HepG2 (cell line): Measurements from ENCODE around the gene TTC32. TPM values are rescaled to one million over a fixed set of nuclear protein-coding genes. Genes with fewer than 3 reads are reported as not detected.

Source experiments
- ATAC-seq: fragments of 200-7000 bp; cut with Tn5 transposase; 3 replicates; pipeline ENCODE4 v1.9.1; 2020; ENCODE audit warnings: mild to moderate bottlenecking, moderate library complexity
- BruUV-seq: library from RNA; stranded (reverse); fragments of 400-500 nt; replicated peaks from 2 replicates; lab custom pipeline; 2021; lab: Mats Ljungman, UMichigan
- CTCF ChIA-PET: fragments of 300-600 bp; formaldehyde crosslinking; extraction: SDS; loops from one replicate; lab custom pipeline; 2021; ENCODE audit warnings: low total read pairs, inconsistent platforms, low intra/inter-chr PET ratio; lab: Yijun Ruan, JAX
- POLR2A ChIA-PET: fragments of 350-600 bp; sonication (Branson Sonifier 250); formaldehyde crosslinking; loops from one replicate; lab custom pipeline; 2020; ENCODE audit warnings: antibody characterized with exemption, inconsistent platforms; lab: Yijun Ruan, JAX
- DNase-seq: peaks from one replicate; pipeline ENCODE4 v3.0.0-alpha.2; 2015; ENCODE audit warnings: low spot score
- FAIRE-seq: peaks from 3 replicates; lab custom pipeline; 2011; peaks lifted over from hg19 to GRCh38; lab: Jason Lieb, UNC
- H2AFZ ChIP-seq: one replicate; pipeline ENCODE4 v1.6.1; 2011; ENCODE audit warnings: low read length, inconsistent platforms
- H3K27ac ChIP-seq: fragments of 300-600 bp; 3 replicates; pipeline ENCODE4 v1.8.0; 2011; ENCODE audit warnings: mixed run types, mild to moderate bottlenecking, mixed read lengths, low read length, inconsistent platforms; ENCODE audit not compliant: insufficient read depth; ENCODE audit errors: extremely low read length
- H3K27me3 ChIP-seq, 2 experiments: fragments of 200-600 bp in 1 of 2; 2 replicates in 1 of 2; 3 replicates in 1 of 2; pipeline versions ENCODE4 v1.6.0 to v1.8.0; 2011; ENCODE audit warnings: low read length in 2 of 2, mild to moderate bottlenecking in 2 of 2, moderate library complexity in 2 of 2, inconsistent platforms in 1 of 2; ENCODE audit not compliant: insufficient read depth in 2 of 2, control insufficient read depth in 1 of 2
- H3K36me3 ChIP-seq, 2 experiments: fragments of 200-600 bp in 1 of 2; replicated peaks in 1 of 2; 2 replicates in 1 of 2; 3 replicates in 1 of 2; pipeline versions ENCODE4 v1.5.1 to v1.8.0; 2011; ENCODE audit warnings: low read length in 2 of 2, inconsistent platforms in 1 of 2; ENCODE audit not compliant: insufficient read depth in 2 of 2, control insufficient read depth in 1 of 2
- H3K4me1 ChIP-seq: 2 replicates; pipeline ENCODE4 v1.5.1; 2012; ENCODE audit warnings: low read length, inconsistent platforms; ENCODE audit not compliant: insufficient read depth
- H3K4me2 ChIP-seq: 2 replicates; pipeline ENCODE4 v1.6.0; 2011; ENCODE audit warnings: low read depth, low read length, inconsistent platforms
- H3K4me3 ChIP-seq, 3 experiments: fragments of 200-600 bp in 1 of 3; sonication (generic), shearing (Covaris generic) in 1 of 3; replicated peaks in 1 of 3; 2 replicates each; pipeline ENCODE4 v1.5.1; 2011 to 2016; ENCODE audit warnings: low read length in 3 of 3, inconsistent platforms in 2 of 3, low read depth in 2 of 3, mild to moderate bottlenecking in 2 of 3, control low read depth in 1 of 3, mixed read lengths in 1 of 3; ENCODE audit not compliant: insufficient read depth in 1 of 3
- H3K79me2 ChIP-seq: one replicate; pipeline ENCODE4 v1.6.1; 2011; ENCODE audit warnings: low read length, inconsistent platforms; ENCODE audit not compliant: insufficient read depth
- H3K9ac ChIP-seq: 2 replicates; pipeline ENCODE4 v1.6.0; 2011; ENCODE audit warnings: mild to moderate bottlenecking, low read depth, low read length, inconsistent platforms; ENCODE audit not compliant: insufficient read depth
- H3K9me3 ChIP-seq: 2 replicates; pipeline ENCODE4 v1.5.1; 2012; ENCODE audit warnings: mild to moderate bottlenecking, low read length
- H4K20me1 ChIP-seq: 2 replicates; pipeline ENCODE4 v1.6.0; 2011; ENCODE audit warnings: inconsistent platforms, mild to moderate bottlenecking, low read length, moderate library complexity; ENCODE audit not compliant: insufficient read depth
- PHF20 ChIP-seq: sonication (generic); formaldehyde crosslinking; IDR thresholded peaks from 2 replicates; pipeline ENCODE4 v1.5.0; 2020; ENCODE audit warnings: mild to moderate bottlenecking, missing genetic modification reagents
- SMAD1 ChIP-seq: sonication (generic); formaldehyde crosslinking; IDR thresholded peaks from 2 replicates; pipeline ENCODE4 v1.4.0; 2020; ENCODE audit warnings: missing genetic modification reagents, low read depth, mild to moderate bottlenecking, borderline replicate concordance
- ZBTB21 ChIP-seq: sonication (generic); formaldehyde crosslinking; IDR thresholded peaks from 2 replicates; pipeline ENCODE4 v1.4.0; 2020; ENCODE audit warnings: missing genetic modification reagents
- ZNF333 ChIP-seq: sonication (generic); formaldehyde crosslinking; IDR thresholded peaks from 2 replicates; pipeline ENCODE4 v1.4.0; 2020; ENCODE audit warnings: mild to moderate bottlenecking, missing genetic modification reagents, borderline replicate concordance
- ZNF33A ChIP-seq: sonication (generic); formaldehyde crosslinking; IDR thresholded peaks from 2 replicates; pipeline ENCODE4 v1.5.1; 2020; ENCODE audit warnings: missing genetic modification reagents, mild to moderate bottlenecking, moderate library complexity, borderline replicate concordance
- WGBS: methylation state at CpG from one replicate; pipeline ENCODE4 v1.1.6; 2017; ENCODE audit warnings: low lambda C conversion rate; 5-methylcytosine and 5-hydroxymethylcytosine counted together
- in situ Hi-C: cut with HindIII; loops from 2 replicates; pipeline ENCODE4 v1.10.0; 2017; ENCODE audit warnings: low pct_unique_long_range_greater_than_20kb; ENCODE audit not compliant: extremely low pct_ligation_motif_present
- intact Hi-C: fragments of 100-400 bp; cut with micrococcal nuclease; formaldehyde crosslinking; loops from one replicate; pipeline ENCODE4 v1.10.0; 2022; ENCODE audit not compliant: unreplicated experiment
- polyA plus RNA-seq, 8 experiments: library from polyadenylated mRNA; depleted of rRNA in 3 of 8; stranded (reverse) in 7 of 8; unstranded in 1 of 8; fragments of >200 nt; fragmentation: Illumina TruSeq in 4 of 8; extraction: Trizol in 4 of 8; gene quantifications; 2 replicates each; pipeline versions ENCODE4 v1.2.1 to v1.2.3, GENCODE V29; 2011 to 2016; ENCODE audit warnings: low read depth in 4 of 8, missing spikeins in 1 of 8, mixed read lengths in 1 of 8; ENCODE audit not compliant: insufficient read depth in 1 of 8
- total RNA-seq, 5 experiments: library from RNA; depleted of rRNA; stranded (reverse); fragments of >200 nt; fragmentation: Illumina TruSeq; extraction: Trizol; gene quantifications; 2 replicates each; pipeline ENCODE4 v1.2.3, GENCODE V29; 2016; ENCODE audit warnings: low read depth in 1 of 5
- TF ChIP-seq, protein P1 (sequence below): IDR thresholded peaks from 2 replicates; pipeline ENCODE4 v1.6.1; 2016; ENCODE audit warnings: mild to moderate bottlenecking

Gene TTC32
- total and polyA plus RNA-seq, 2 of the 13 experiments (the other 11 are each of a cell fraction or from before 2014, with no cell fraction given), result 21.6 to 38.3 TPM

DNA sequence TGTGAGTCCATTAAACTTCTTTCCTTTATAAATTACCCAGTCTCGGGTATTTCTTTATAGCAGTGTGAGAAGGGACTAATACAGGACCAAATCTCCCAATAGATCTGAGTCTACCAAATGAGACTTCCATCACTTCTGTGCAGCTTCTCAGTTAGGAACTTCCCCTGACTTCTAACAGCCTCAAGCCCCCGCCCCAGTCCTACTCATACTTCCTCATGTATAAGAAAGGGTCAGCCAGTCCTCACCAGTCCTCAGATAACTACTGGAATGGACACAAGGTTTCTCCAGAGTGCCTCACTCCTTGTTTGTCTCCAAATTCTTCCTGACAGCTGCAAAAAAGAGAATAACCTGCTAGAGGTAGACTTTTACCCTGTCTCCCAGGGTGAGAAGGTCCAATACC, 19.5 kb downstream of the TTC32 start (continued):
- TF ChIP-seq, protein P1, sequence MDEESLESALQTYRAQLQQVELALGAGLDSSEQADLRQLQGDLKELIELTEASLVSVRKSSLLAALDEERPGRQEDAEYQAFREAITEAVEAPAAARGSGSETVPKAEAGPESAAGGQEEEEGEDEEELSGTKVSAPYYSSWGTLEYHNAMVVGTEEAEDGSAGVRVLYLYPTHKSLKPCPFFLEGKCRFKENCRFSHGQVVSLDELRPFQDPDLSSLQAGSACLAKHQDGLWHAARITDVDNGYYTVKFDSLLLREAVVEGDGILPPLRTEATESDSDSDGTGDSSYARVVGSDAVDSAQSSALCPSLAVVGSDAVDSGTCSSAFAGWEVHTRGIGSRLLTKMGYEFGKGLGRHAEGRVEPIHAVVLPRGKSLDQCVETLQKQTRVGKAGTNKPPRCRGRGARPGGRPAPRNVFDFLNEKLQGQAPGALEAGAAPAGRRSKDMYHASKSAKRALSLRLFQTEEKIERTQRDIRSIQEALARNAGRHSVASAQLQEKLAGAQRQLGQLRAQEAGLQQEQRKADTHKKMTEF (CRISPR knock-in tag), result no peak
- TF ChIP-seq SMAD1 (CRISPR knock-in tag) (no peak), ZNF33A (CRISPR knock-in tag) (no peak), ZNF333 (CRISPR knock-in tag) (no peak)

DNA sequence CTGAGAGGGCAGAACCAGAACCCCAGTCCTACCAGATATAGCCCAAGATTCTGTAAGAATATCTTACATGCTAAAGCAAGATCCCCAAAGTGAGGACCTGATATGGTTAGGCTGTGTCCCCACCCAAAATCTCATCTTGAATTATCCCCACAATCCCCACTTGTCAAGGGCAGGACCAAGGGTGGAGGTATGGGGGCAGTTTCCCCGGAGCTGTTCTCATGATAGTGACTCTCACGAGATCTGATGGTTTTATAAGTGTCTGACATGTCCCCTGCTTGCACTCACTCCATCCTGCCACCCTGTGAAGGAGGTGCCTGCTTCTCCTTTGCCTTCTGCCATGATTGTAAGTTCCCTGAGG, 19.9 kb downstream of the TTC32 start:
- intact Hi-C loops, result no loop called here
- Histone ChIP-seq H3K79me2 (no peaks in the 10 kb centered on the region), H3K27me3 (no peaks in the 10 kb centered on the region), H2AFZ (no peak overlapping the region), H3K4me3 (no peak overlapping the region), H4K20me1 (no peaks in the 10 kb centered on the region), H3K4me2 (no peak overlapping the region), H3K9me3 (no peaks in the 10 kb centered on the region), H3K27ac (no peak overlapping the region), H3K36me3 (no peaks in the 10 kb centered on the region), H3K9ac (no peak overlapping the region), H3K4me1 (no peaks in the 10 kb centered on the region)
- no peak for ATAC-seq
- TF ChIP-seq PHF20 (CRISPR knock-in tag) (no peak), ZBTB21 (CRISPR knock-in tag) (no peak)
- POLR2A ChIA-PET, result no interaction called here
- WGBS, result 0% methylated on average over 2 of the region's 2 CpGs
- in situ Hi-C loops, result no loop called here
- DNase-seq, result no peak
- no peak for FAIRE-seq
- BruUV-seq, result no TSS peak
- CTCF ChIA-PET, result no interaction called here
